Measurements from ENCODE around the gene EHD2. TPM values are rescaled to one million over a fixed set of nuclear protein-coding genes. Genes with fewer than 3 reads are reported as not detected.

Gene EHD2
- total RNA-seq, 1 experiment from 2014 or later: 0.11 TPM

GRCh38 chr19:47749326-47749725 lies 36.1 kb downstream of the EHD2 start:
- H3K4me2 ChIP-seq (ENCODE audit: low read length): no peak overlapping the region
- no peaks in the 10 kb centered on the region for H3K9me3 ChIP-seq (ENCODE audit: low read length)
- H3K9me2 ChIP-seq (replicated peaks; ENCODE audit: low read length): no peaks in the 10 kb centered on the region
- no peak overlapping the region for H3K9ac ChIP-seq (ENCODE audit: low read length)
- ATAC-seq (no peak), DNase-seq (no peak)
- ChIA-PET POLR2A (ENCODE audit: unreplicated experiment) (no interaction called here), CTCF (no interaction called here)
- peaks cover 38% of the 10 kb centered on the region for H3K79me2 ChIP-seq (ENCODE audit: low read length)
- no peaks in the 10 kb centered on the region for H3F3A ChIP-seq (ENCODE audit: low read length, unreplicated experiment)
- intact Hi-C loops (cut with micrococcal nuclease): no loop called here
- BruUV-seq (replicated peaks): no TSS peak
- H3K4me3 ChIP-seq (ENCODE audit: low read length): no peak overlapping the region
- no peak overlapping the region for H3K27ac ChIP-seq (ENCODE audit: low read length)
- no peak overlapping the region for H2AFZ ChIP-seq (ENCODE audit: low read length)
- H4K20me1 ChIP-seq (ENCODE audit: low read length): peaks cover 9% of the 10 kb centered on the region; the same call in 1 of the 2 replicates
- no peak for TF ChIP-seq EZH2phosphoT487 (IDR thresholded peaks at IDR 0.05; ENCODE audit: borderline replicate concordance, low read length)
- TF ChIP-seq EZH2 (IDR thresholded peaks at IDR 0.05; ENCODE audit: low read length, unreplicated experiment): no peak
- TF ChIP-seq CTCF (conservative IDR thresholded peaks at IDR 0.05; ENCODE audit: low read depth, low read length): no peak
- no peaks in the 10 kb centered on the region for H3K27me3 ChIP-seq (ENCODE audit: low read length)
- peaks cover 19% of the 10 kb centered on the region for H3K36me3 ChIP-seq (ENCODE audit: low read depth, low read length)
- peaks cover 10% of the 10 kb centered on the region; the same call in 1 of the 2 replicates for H3K4me1 ChIP-seq (ENCODE audit: insufficient read depth, low read length)

- no peak overlapping the region for H3K4me2 ChIP-seq (ENCODE audit: low read length)
- H3K27me3 ChIP-seq (ENCODE audit: low read length): no peaks in the 10 kb centered on the region
- H3K4me1 ChIP-seq (ENCODE audit: insufficient read depth, low read length): 0 out of 2 replicates have a peak, but pooled peaks cover 8% of the 10 kb centered on the region
- H3K27ac ChIP-seq (ENCODE audit: low read length): no peak overlapping the region
- CTCF ChIA-PET: no interaction called here
- BruUV-seq (replicated peaks): no TSS peak
- H3K4me3 ChIP-seq (ENCODE audit: low read length): no peak overlapping the region
- peaks cover 37% of the 10 kb centered on the region for H3K79me2 ChIP-seq (ENCODE audit: low read length)
- TF ChIP-seq EZH2phosphoT487 (IDR thresholded peaks at IDR 0.05; ENCODE audit: borderline replicate concordance, low read length): no peak
- TF ChIP-seq CTCF (conservative IDR thresholded peaks at IDR 0.05; ENCODE audit: low read depth, low read length): no peak
- no peak for TF ChIP-seq EZH2 (IDR thresholded peaks at IDR 0.05; ENCODE audit: low read length, unreplicated experiment)
- peaks cover 9% of the 10 kb centered on the region; the same call in 1 of the 2 replicates for H4K20me1 ChIP-seq (ENCODE audit: low read length)
- no peaks in the 10 kb centered on the region for H3F3A ChIP-seq (ENCODE audit: low read length, unreplicated experiment)
- H3K9me3 ChIP-seq (ENCODE audit: low read length): no peaks in the 10 kb centered on the region
- H3K36me3 ChIP-seq (ENCODE audit: low read depth, low read length): peaks cover 19% of the 10 kb centered on the region
- H2AFZ ChIP-seq (ENCODE audit: low read length): no peak overlapping the region
- DNase-seq: no peak
- no peak overlapping the region for H3K9ac ChIP-seq (ENCODE audit: low read length)
- H3K9me2 ChIP-seq (replicated peaks; ENCODE audit: low read length): no peaks in the 10 kb centered on the region
- POLR2A ChIA-PET (ENCODE audit: unreplicated experiment): no interaction called here
- ATAC-seq: no peak
- intact Hi-C loops (cut with micrococcal nuclease): no loop called here
Measured at GRCh38 chr19:47750752-47751151, 37.5 kb downstream of the EHD2 start.

GRCh38 chr19:47752440-47753211 lies 39.4 kb downstream of the EHD2 start:
- POLR2A ChIA-PET (ENCODE audit: unreplicated experiment): no interaction called here
- H3K4me3 ChIP-seq (ENCODE audit: low read length): no peak overlapping the region
- DNase-seq: no peak
- no peaks in the 10 kb centered on the region for H3K27me3 ChIP-seq (ENCODE audit: low read length)
- no peaks in the 10 kb centered on the region for H3K4me1 ChIP-seq (ENCODE audit: insufficient read depth, low read length)
- no peaks in the 10 kb centered on the region for H3K9me2 ChIP-seq (replicated peaks; ENCODE audit: low read length)
- no peak overlapping the region for H2AFZ ChIP-seq (ENCODE audit: low read length)
- H3K4me2 ChIP-seq (ENCODE audit: low read length): no peak overlapping the region
- BruUV-seq (replicated peaks): no TSS peak
- peaks cover 29% of the 10 kb centered on the region for H3K36me3 ChIP-seq (ENCODE audit: low read depth, low read length)
- H3K9ac ChIP-seq (ENCODE audit: low read length): no peak overlapping the region
- H3K79me2 ChIP-seq (ENCODE audit: low read length): peaks cover 19% of the 10 kb centered on the region
- H3K27ac ChIP-seq (ENCODE audit: low read length): no peak overlapping the region
- no peaks in the 10 kb centered on the region for H3F3A ChIP-seq (ENCODE audit: low read length, unreplicated experiment)
- H3K9me3 ChIP-seq (ENCODE audit: low read length): no peaks in the 10 kb centered on the region
- TF ChIP-seq EZH2 (IDR thresholded peaks at IDR 0.05; ENCODE audit: low read length, unreplicated experiment) (no peak), EZH2phosphoT487 (IDR thresholded peaks at IDR 0.05; ENCODE audit: borderline replicate concordance, low read length) (no peak), CTCF (conservative IDR thresholded peaks at IDR 0.05; ENCODE audit: low read depth, low read length) (no peak)
- H4K20me1 ChIP-seq (ENCODE audit: low read length): peaks cover 9% of the 10 kb centered on the region; the same call in 1 of the 2 replicates
- CTCF ChIA-PET: no interaction called here
- no peak for ATAC-seq
- intact Hi-C loops (cut with micrococcal nuclease): no loop called here
